Endodermal cell (in vitro differentiated cells): ENCODE data around the gene PHKB. TPM values are rescaled to one million over a fixed set of nuclear protein-coding genes. Genes with fewer than 3 reads are reported as not detected.

ENCODE experiments used
- DNase-seq: peaks from one replicate; pipeline ENCODE4 v3.0.0-alpha.2; 2017
- H3K27ac ChIP-seq: 2 replicates; pipeline ENCODE4 v1.5.1; 2013; ENCODE audit warnings: mild to moderate bottlenecking, low read depth, low read length, moderate library complexity
- H3K27me3 ChIP-seq: 2 replicates; pipeline ENCODE4 v1.6.1; 2013; ENCODE audit warnings: mild to moderate bottlenecking, low read length, moderate library complexity; ENCODE audit not compliant: insufficient read depth, control insufficient read depth, poor library complexity, severe bottlenecking
- H3K36me3 ChIP-seq: 2 replicates; pipeline ENCODE4 v1.7.0; 2013; ENCODE audit warnings: mild to moderate bottlenecking, low read length, moderate library complexity; ENCODE audit not compliant: control insufficient read depth, insufficient read depth
- H3K4me1 ChIP-seq: one replicate; pipeline ENCODE4 v1.7.0; 2013; ENCODE audit warnings: low read length; ENCODE audit not compliant: control insufficient read depth, insufficient read depth
- H3K4me3 ChIP-seq: 2 replicates; pipeline ENCODE4 v1.5.1; 2013; ENCODE audit warnings: mild to moderate bottlenecking, low read length, moderate library complexity
- H3K9ac ChIP-seq: 2 replicates; pipeline ENCODE4 v1.6.1; 2013; ENCODE audit warnings: mild to moderate bottlenecking, low read length, moderate library complexity; ENCODE audit not compliant: poor library complexity, severe bottlenecking; ENCODE audit errors: extremely low read depth
- H3K9me3 ChIP-seq: 2 replicates; pipeline ENCODE4 v1.6.1; 2013; ENCODE audit warnings: mild to moderate bottlenecking, low read length, moderate library complexity; ENCODE audit not compliant: control insufficient read depth
- H3K27ac Mint-ChIP-seq: 2 replicates; pipeline ENCODE4 v1.8.0; 2020; ENCODE audit warnings: mixed read lengths
- H3K27me3 Mint-ChIP-seq: 2 replicates; pipeline ENCODE4 v1.8.0; 2021; ENCODE audit warnings: mild to moderate bottlenecking, mixed read lengths; ENCODE audit not compliant: insufficient read depth
- H3K36me3 Mint-ChIP-seq: 2 replicates; pipeline ENCODE4 v1.8.0; 2020; ENCODE audit warnings: low read depth, mixed read lengths
- H3K4me1 Mint-ChIP-seq: 2 replicates; pipeline ENCODE4 v1.8.0; 2020; ENCODE audit warnings: mixed read lengths
- H3K4me3 Mint-ChIP-seq: 2 replicates; pipeline ENCODE4 v1.8.0; 2020; ENCODE audit warnings: mild to moderate bottlenecking, moderate library complexity, mixed read lengths
- H3K9me3 Mint-ChIP-seq: 2 replicates; pipeline ENCODE4 v1.8.0; 2020; ENCODE audit warnings: mild to moderate bottlenecking, mixed read lengths
- WGBS, 2 experiments: methylation state at CpG; one replicate each; pipeline versions ENCODE4 v1.1.5 to v1.1.7; 2013; ENCODE audit warnings: missing lambda C conversion rate in 2 of 2, mixed read lengths in 1 of 2; ENCODE audit not compliant: insufficient coverage in 1 of 2, insufficient read length in 1 of 2; 5-methylcytosine and 5-hydroxymethylcytosine counted together
- total RNA-seq, 2 donors: library from RNA; stranded (reverse); fragmentation: NEBNext Ultra II Directional in 1 of 2; extraction: Animal tissue kit (Norgen Biotek cat#: 25700) in 1 of 2; gene quantifications; 2 replicates in 1 of 2; 3 replicates in 1 of 2; pipeline ENCODE4 v1.2.1, GENCODE V29; 2021
- TF ChIP-seq, protein P1 (sequence below): fragments of 200-600 bp; sonication (generic); conservative IDR thresholded peaks from 2 replicates; pipeline ENCODE4 v1.5.0; 2021; ENCODE audit warnings: antibody characterized with exemption, mild to moderate bottlenecking

Gene PHKB
- total RNA-seq, 2 donors from 2014 or later: 51.0 to 71.8 TPM

DNA sequence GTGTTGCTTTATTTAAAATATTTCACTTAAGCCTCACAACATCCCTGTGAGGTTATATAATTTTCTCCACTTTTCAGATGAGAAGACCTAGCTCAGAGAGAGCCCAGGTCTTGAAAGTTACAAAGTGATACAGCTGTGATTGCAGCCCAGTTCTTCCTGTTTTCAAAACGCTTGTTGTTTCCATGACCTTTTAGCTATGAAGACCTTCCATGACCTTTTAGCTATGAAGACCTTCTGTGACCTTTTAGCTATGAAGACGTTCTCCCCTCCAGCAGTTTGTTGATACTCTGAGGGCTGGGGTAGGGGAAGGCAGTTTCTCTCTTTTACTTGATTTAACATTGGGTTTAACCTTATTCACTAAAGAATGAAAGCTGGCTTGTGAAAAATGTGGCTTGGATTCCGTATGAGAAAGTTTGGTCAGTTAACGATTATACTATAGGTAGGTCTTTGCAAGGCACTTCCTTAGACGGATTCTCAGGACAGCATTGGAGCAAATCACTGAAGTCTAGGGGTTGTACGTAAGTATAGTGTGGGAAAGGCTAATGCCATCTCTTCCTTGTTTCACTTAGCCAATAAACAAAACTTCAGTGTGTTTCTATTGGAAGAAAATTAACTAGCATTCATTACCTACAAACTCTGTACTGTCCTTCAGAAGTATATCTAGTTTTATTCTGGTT is 20.7 kb downstream of the PHKB start:
- DNase-seq: no peak
- Histone ChIP-seq H3K9me3 (no peaks in the 10 kb centered on the region), H3K36me3 (peaks cover 14% of the 10 kb centered on the region), H3K9ac (no peak overlapping the region), H3K4me1 (no peaks in the 10 kb centered on the region), H3K27me3 (no peaks in the 10 kb centered on the region), H3K4me3 (no peak overlapping the region), H3K27ac (no peak overlapping the region)
- peaks cover 10% of the 10 kb centered on the region for H3K36me3 Mint-ChIP-seq
- H3K27ac Mint-ChIP-seq: no peak overlapping the region
- WGBS, 2 experiments: 92 to 95% methylated on average over 2 to 6 of the region's 6 CpGs
- no peaks in the 10 kb centered on the region for H3K27me3 Mint-ChIP-seq
- H3K4me1 Mint-ChIP-seq: peaks cover 10% of the 10 kb centered on the region
- H3K4me3 Mint-ChIP-seq: no peak overlapping the region
- TF ChIP-seq, protein P1, sequence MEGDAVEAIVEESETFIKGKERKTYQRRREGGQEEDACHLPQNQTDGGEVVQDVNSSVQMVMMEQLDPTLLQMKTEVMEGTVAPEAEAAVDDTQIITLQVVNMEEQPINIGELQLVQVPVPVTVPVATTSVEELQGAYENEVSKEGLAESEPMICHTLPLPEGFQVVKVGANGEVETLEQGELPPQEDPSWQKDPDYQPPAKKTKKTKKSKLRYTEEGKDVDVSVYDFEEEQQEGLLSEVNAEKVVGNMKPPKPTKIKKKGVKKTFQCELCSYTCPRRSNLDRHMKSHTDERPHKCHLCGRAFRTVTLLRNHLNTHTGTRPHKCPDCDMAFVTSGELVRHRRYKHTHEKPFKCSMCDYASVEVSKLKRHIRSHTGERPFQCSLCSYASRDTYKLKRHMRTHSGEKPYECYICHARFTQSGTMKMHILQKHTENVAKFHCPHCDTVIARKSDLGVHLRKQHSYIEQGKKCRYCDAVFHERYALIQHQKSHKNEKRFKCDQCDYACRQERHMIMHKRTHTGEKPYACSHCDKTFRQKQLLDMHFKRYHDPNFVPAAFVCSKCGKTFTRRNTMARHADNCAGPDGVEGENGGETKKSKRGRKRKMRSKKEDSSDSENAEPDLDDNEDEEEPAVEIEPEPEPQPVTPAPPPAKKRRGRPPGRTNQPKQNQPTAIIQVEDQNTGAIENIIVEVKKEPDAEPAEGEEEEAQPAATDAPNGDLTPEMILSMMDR: no peak
- no peaks in the 10 kb centered on the region for H3K9me3 Mint-ChIP-seq

DNA sequence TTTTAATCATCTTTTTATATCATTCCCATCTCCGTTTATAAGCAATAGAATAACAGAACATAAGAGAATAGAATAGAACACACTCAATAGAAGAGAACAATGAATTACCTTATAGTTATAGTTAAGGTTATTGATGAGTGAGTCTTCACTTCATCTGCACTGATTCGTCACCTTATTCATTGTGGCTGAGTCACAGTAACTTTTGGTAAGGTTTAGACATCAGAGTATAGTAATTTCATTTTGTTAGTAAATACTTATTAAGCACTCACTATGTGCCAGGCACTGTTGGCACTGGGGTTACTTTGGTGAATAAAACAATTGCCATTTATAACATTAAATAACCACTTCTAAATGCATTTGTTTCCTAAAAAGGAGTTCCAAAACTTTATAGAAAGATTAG is 22.5 kb downstream of the PHKB start:
- TF ChIP-seq, protein P1: no peak
- peaks cover 12% of the 10 kb centered on the region for H3K9me3 ChIP-seq
- no peak overlapping the region for H3K9ac ChIP-seq
- H3K27ac ChIP-seq: no peak overlapping the region
- H3K4me3 ChIP-seq: no peak overlapping the region
- H3K36me3 ChIP-seq: peaks cover 21% of the 10 kb centered on the region
- Mint-ChIP-seq H3K4me3 (no peak overlapping the region), H3K36me3 (peaks cover 24% of the 10 kb centered on the region), H3K4me1 (peaks cover 10% of the 10 kb centered on the region), H3K27me3 (no peaks in the 10 kb centered on the region), H3K9me3 (peaks cover 12% of the 10 kb centered on the region), H3K27ac (no peak overlapping the region)
- H3K4me1 ChIP-seq: no peaks in the 10 kb centered on the region
- no peak for DNase-seq
- WGBS, 2 experiments: no CpG with 5 or more reads among the region's 2 CpGs
- no peaks in the 10 kb centered on the region for H3K27me3 ChIP-seq

DNA sequence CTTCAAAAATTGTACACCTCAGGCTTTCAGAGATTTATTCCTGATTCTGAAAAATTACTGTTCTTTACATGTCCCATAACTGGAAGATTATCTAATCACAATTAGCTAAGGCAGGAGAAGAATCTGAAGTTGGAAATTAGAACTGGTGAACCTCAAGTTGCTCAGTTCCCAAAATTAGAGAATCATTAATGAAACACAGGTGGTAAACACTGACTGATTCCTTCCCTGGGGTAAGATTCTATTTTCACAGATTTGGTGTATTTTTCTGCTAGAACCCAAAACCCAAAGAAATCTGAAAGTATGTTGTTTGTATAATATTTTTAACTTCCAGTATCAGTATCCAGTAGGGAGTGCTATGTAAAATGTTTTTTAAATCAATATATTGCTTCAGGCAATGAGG is 25.7 kb downstream of the PHKB start:
- Histone ChIP-seq H3K4me3 (no peak overlapping the region), H3K4me1 (peaks cover under 1% of the 10 kb centered on the region), H3K9me3 (peaks cover 41% of the 10 kb centered on the region), H3K9ac (no peak overlapping the region), H3K27ac (no peak overlapping the region), H3K36me3 (peaks cover 29% of the 10 kb centered on the region), H3K27me3 (no peaks in the 10 kb centered on the region)
- Mint-ChIP-seq H3K4me3 (no peak overlapping the region), H3K9me3 (peaks cover 36% of the 10 kb centered on the region), H3K27me3 (no peaks in the 10 kb centered on the region), H3K27ac (no peak overlapping the region), H3K36me3 (peaks cover 44% of the 10 kb centered on the region), H3K4me1 (no peaks in the 10 kb centered on the region)
- DNase-seq: no peak
- TF ChIP-seq, protein P1: no peak
